GM12874 (cell line): ENCODE data around the gene HOXB9.

ENCODE experiments used
- TF ChIP-seq, protein P1 (sequence below): IDR thresholded peaks from 2 replicates; pipeline ENCODE4 v1.5.1; 2011; ENCODE audit warnings: low read depth, mild to moderate bottlenecking, control low read depth, low read length, moderate library complexity; ENCODE audit not compliant: insufficient read depth

Gene HOXB9

DNA sequence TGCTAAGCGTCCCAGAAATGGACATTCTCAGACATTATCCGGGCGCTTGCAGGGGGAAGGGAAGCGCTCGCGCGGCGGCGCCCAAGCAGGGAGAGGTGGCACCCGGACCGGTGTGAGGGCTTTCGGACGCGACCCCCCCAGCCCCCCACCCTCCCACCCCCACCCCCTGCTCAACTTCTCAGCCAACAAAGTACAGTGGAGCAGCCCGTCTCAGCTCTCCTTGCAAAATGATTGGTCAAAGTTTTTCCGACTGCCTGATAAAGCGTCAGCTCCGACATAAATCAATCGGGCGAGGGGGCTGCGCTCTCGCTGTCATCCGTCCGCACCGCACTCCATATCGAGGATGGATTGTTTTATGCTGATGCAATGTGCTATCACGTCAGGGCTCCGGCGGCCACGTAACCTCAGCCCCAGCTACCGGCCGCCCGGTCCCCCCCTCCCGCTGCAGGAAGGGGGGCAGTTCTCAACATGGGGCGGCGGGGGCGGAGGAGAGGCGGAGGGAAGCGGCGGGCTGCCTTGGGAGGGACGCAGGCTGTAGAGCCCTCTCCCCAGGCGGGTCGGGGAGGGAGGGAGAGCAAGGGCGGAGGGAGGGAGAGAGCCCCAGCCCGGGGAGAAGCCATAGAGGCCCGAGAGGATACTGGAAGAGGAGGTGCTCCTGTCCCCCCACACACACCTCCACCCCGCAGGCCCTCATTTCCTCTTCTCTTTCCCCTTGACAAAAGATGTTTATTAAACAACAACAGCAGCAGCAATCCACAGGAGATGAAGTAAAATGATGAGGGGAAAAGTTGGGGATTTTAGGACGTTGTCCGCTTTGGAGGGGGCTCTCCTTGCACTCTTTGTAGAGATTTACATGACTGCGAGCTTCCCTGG is at the start of gene HOXB9:
Gene HOXB9, minus strand, starts transcription at position 114 of the 873 bp plus-strand sequence. Its CDS starts 89 bp downstream, at position 25.
- TF ChIP-seq, protein P1, sequence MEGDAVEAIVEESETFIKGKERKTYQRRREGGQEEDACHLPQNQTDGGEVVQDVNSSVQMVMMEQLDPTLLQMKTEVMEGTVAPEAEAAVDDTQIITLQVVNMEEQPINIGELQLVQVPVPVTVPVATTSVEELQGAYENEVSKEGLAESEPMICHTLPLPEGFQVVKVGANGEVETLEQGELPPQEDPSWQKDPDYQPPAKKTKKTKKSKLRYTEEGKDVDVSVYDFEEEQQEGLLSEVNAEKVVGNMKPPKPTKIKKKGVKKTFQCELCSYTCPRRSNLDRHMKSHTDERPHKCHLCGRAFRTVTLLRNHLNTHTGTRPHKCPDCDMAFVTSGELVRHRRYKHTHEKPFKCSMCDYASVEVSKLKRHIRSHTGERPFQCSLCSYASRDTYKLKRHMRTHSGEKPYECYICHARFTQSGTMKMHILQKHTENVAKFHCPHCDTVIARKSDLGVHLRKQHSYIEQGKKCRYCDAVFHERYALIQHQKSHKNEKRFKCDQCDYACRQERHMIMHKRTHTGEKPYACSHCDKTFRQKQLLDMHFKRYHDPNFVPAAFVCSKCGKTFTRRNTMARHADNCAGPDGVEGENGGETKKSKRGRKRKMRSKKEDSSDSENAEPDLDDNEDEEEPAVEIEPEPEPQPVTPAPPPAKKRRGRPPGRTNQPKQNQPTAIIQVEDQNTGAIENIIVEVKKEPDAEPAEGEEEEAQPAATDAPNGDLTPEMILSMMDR: no peak

DNA sequence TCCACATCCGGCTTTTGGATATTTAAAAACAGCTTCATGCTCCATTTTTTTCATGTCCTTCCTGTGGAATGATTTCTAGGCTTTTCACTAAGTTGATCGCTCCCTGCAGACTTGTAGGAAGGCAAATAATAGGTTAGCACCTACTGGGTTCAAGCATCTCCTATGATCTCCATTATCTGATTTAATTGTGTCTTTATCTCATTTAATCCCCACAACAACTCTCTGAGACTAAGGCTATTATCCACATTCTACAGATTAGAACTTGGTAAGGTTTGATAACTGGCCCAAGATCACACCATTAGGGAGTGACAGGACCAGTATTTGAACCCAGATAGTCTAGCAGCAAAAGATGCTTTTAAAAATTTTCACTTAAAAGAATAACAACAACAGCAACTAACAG is 46.2 kb upstream of the HOXB9 start:
- TF ChIP-seq, protein P1: no peak

DNA sequence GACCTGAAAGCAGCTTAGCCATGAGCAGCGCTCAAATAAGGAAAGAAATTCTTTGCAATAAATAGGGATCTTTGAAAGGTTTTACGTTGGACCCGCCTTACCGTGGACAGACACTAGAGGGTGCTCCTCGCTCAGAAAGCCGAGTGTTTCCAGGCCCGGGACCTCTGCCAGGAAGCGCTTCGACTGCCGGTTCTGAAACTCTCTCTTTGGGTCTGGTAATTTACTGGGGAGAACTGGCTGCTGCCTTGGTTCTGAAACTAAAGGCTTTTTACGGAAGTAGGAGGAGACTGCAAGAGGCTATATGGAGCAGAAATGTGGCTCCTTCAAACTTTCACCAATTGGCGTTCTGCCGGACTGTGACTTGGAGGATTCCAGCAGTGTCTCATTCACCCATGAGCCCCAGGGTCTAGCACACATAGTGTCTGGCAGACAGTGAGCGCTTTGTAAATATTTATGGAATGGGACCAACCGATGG is 45.6 kb upstream of the HOXB9 start:
- TF ChIP-seq, protein P1: peak; percentile 84

DNA sequence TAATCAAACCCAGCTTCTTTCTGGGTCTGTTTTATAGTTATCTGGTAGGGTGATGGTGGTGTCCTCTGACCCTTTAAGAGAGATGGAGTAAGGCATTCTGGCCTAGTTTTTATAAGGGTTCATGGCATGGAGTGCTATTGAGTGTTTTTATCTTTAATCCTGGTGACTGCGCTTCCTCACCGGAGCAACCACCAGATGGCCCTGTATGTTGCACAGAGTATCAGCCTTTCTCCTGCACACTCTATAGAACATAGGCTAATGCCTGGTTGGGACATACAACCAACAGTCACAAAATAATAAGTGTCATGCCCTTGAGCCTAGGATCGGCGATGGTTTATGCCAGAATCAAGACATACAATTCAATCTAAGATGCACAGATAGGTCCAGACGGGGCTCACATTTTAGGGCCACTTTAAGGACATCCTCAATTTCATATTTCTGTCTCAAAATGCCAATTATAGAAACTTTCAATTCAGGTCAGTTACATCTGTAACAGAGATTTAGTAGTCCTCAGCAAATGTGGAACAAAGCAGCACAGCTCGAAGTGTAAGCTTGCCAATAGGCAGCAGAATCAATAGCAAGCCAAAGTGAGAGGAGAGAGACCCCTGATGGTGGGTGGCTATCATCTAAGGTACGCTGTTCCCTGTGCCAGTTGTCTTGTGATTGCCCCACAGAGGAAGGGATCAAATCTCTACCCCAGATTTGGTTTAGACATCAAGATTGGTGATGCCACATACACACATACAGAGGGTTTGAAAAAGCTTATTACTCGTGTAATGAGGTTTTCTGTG is 37.2 kb upstream of the HOXB9 start:
- TF ChIP-seq, protein P1: no peak

DNA sequence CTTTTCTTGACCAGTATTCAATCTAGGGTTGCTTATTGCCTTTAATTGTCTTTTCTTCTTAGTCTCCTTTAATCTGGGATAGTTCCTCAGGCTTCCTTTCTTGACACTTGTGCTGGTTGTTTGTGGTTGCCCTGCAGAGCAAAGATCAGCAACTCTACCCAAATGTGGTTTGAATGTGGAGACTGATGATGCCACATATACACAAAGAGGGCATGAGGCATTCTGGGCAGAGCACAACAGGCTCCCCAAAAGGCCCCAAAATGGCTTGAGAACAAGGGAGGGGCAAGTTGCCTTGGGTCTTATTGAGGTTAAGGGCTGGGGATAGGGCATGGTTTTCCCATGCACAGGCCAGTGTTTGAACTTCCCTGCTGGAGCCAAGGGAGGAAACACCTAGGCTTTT is 29.8 kb upstream of the HOXB9 start:
- TF ChIP-seq, protein P1: no peak

DNA sequence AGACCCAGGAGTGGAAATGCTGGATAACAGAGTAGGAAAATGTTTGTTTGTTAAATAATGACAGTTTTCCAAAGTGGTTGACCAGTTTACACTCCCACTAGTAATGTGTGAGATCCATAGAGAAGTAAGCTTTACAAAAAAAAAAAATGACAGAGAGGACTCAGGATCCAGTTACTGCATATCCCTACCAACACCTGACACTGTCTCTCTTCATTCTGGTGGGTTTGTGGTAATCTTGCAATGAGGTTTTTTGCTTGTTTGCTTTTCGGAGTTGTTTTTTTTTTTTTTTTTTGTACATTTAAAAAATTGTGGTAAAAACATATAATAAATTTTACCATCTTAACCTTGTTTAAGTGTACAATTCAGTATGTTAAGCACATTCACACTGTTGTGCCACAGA is 23.6 kb upstream of the HOXB9 start:
- TF ChIP-seq, protein P1: no peak

DNA sequence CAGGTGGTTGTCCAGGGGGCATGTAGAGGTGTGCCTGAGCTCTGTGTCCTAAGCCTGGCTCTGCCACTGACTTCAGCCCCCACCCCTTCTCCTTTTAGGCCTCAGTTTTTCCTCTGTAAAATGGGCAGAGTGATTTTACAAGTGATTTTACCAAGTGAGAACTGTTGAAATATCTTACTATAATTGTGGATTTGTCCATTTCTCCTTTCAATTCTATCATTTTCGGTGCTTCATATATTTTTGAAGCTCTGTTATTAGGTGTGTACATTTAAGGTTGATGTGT is 21.7 kb upstream of the HOXB9 start:
- TF ChIP-seq, protein P1: no peak
